Jurkat, Clone E6-1 (cell line): ENCODE results near the gene PNMT.

Experiments used
- DNase-seq: peaks from one replicate; pipeline ENCODE4 v3.0.0-alpha.2; 2011; ENCODE audit warnings: low read depth, low spot score
- H3K4me3 ChIP-seq: 2 replicates; pipeline ENCODE4 v1.5.1; 2011; ENCODE audit warnings: mild to moderate bottlenecking, low read length, control low read depth, moderate library complexity

Gene PNMT

DNA sequence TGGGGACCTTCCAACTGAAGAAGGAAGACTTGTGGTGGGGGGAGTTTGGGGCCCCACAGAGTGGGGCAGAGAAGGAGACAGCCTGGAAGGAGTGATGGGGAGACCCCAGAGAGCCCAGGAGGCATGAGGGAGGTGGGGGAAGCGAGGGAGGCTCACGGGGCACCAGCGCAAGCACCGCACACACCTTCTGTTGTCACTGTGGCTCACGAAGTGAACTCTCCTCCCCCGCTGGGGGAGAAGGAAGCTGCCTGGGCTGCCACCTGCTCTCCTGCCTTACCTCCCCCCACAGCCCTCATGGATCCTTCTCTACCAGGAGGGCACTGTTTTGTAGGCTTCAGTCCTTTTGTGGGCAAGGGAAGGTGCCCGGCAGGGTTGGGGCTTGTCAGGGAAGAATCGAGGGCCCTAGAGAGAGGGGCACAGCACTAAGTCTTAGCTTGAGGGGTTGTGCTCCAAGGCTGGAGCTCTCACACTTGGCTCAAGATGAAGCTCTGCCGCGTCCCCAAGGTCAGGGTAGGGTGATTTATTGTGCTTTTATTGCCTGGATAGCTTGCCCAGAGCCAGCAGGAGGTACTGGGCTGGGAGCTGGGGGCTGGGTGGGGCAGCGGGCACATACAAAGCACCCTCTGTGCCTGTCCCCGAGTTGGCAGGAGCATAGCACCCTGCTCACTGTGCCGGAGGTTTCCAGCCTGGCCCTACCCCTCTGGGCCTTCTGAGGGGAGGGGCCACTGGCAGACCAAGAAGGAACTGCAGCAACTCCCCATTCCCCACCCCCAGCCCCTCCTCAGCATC lies 35.9 kb upstream of the PNMT start:
- no peak for DNase-seq
- H3K4me3 ChIP-seq, result no peak overlapping the region

DNA sequence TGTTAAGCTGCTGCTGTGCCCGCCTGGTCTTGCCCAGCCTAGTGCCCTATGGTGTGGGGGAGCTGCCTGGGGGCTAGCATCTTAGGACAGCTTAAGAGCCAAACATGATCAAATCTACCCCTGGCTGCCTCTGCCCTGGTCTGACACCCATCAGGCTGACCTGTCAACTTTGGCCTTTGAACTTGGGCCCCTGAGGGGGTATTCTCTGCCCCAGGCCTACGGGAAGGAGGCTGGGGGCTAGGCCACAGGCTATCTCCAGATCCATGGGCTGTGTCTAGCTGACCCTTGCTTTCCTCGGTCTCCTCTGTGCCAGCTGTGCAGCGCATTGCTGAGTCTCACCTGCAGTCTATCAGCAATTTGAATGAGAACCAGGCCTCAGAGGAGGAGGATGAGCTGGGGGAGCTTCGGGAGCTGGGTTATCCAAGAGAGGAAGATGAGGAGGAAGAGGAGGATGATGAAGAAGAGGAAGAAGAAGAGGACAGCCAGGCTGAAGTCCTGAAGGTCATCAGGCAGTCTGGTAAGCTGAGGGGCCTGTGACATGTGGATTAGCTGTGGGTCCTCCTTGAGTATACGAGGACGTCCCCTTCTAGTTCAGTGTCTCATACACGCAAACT lies 34.6 kb upstream of the PNMT start:
- H3K4me3 ChIP-seq, result no peak overlapping the region
- no peak for DNase-seq

DNA sequence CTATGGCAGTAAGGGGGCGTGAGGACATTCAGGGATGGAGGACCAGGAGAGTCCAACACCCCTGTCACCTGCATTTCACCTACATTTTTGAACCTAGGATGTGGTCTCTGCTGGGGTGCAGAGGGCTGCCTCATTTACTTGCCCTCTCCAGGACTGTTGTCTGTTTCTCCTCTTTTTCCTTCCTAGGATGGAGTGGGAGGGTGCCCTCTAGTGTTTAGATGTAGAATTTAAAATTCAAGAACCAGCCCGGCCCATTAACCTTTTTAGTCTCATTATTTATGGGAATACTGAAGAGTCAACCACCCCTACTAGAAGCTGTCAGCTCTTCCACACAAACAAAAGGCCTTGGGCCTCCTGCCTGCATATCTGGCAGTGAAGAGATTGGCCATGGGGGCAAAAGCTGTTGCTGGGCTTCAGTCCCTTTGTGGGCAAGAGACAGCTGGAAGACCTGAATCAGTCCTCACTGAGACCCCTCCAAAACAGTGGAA lies 33.8 kb upstream of the PNMT start:
- H3K4me3 ChIP-seq, result no peak overlapping the region
- no peak for DNase-seq

- no peak overlapping the region for H3K4me3 ChIP-seq
- DNase-seq, result no peak
These were observed 32.6 kb upstream of the PNMT start for GRCh38 chr17:39635614-39636176.

- no peak for DNase-seq
- H3K4me3 ChIP-seq, result peak overlapping the region; percentile 91
These were observed 31.7 kb upstream of the PNMT start for GRCh38 chr17:39636587-39636926.

DNA sequence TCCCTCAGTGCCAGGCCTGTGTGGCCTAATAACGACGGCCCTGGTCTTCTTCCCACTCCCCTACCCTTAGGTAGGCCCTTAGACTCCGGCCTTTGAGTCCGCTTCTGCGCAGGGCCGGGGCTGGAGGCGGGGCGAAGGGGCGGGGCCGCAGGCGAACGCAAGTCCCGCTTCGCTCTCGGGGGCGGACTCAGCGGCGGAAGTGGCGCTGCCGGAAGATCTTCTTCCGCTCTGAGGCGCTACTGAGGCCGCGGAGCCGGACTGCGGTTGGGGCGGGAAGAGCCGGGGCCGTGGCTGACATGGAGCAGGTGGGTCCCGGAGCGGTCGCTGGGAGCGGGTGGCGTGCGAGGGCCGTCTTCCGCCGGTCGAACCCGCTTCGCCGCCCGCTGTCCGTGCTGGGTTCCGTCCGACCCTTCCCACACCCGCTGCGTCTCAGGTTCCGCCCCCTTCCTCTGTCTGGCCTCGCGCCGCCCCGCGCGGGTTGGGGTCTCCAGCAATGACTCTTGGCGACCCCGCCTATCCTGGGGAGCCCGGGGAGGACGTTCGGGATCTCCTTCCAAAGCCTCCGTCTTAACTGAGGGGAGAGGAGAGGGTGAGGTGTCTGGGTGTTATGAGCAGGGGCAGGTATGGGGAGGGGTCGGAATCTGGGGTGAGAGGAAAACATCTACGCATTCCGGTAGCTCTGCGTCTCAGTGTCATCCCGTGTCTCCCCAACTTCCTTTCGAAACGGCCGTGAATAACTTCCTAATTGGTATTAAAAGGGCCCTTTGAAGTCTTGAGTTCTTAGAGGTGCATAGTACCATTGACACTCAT lies 31.1 kb upstream of the PNMT start, which contains the start of gene STARD3:
TSS of gene STARD3 (plus strand) at position 218 of the 810 bp plus-strand sequence. CDS start 16,388 bp downstream, outside the sequence.
- DNase-seq, result peak; percentile 79
- H3K4me3 ChIP-seq, result peak within 1 kb of the TSS; percentile 91

- DNase-seq, result no peak
- H3K4me3 ChIP-seq, result peak overlapping the region; percentile 91
These were observed 29.9 kb upstream of the PNMT start for GRCh38 chr17:39638317-39638716.

DNA sequence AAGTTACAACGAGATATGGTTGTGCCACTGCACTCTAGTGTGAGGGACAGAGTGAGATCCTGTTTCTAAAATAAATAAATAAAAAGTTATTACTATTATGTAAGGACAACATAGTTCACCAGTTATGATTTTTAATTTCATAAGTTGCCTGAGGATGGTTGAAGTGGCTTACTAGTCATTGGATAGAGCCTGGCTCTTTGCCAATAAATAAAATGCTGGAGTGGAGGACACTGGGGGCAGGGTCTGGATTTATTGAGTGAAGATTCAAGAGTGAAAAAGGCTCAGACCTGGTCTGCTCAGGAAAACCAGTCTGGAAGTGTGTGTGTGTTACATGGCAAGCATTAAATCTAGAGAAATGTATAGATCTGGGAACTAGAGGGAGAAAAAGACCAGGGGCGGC lies 29.2 kb upstream of the PNMT start:
- no peak overlapping the region for H3K4me3 ChIP-seq
- DNase-seq, result no peak

DNA sequence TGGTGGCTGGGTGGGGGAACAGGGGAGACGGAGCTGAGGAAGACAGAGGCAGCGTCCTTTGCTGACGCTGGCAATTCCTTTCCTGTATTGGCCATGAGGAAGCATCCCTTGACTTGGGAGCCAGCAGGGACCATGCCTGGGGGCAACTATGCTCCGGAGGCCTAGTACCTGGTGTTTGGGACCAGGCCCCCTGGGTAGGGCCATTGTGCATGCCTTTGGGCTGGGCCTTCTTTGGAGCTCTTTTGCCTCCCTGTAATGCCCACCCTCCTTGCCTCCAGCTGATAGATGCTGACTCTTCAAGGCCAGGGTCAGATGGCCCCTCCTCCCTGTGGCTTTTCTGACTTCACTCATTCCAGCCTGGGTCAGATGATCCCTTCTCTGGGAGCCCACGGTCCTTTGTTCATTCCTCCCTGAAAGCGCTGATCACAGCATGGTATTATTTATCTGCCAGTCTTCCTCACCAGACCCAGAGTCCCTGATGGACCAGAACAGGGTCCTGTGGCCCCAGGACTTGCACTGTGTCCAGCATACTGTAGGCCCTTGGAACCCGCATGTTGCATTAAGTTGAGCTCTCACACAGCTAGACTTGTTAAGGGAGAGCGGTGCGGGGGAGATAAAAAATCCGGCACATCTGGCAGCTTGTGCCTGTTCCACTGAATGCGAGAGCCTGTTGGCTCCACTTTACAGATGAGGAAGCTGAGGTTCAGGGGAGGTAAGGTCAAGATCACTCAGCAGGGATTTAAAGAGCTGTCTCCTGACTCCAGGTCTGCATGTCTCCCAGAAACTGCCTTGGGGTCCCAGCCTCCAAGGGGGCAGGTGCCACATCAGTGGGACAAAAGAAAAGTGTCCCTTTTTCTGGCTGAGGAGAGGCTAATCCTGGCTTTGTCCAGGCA lies 28.4 kb upstream of the PNMT start:
- DNase-seq, result no peak
- no peak overlapping the region for H3K4me3 ChIP-seq

GRCh38 chr17:39640591-39641031 lies 27.6 kb upstream of the PNMT start:
- DNase-seq, result no peak
- H3K4me3 ChIP-seq, result no peak overlapping the region

- H3K4me3 ChIP-seq, result no peak overlapping the region
- no peak for DNase-seq
These were observed 27.2 kb upstream of the PNMT start for GRCh38 chr17:39641097-39641496.

- DNase-seq, result no peak
- no peak overlapping the region for H3K4me3 ChIP-seq
These were observed 26.4 kb upstream of the PNMT start for GRCh38 chr17:39641883-39642282.

GRCh38 chr17:39642291-39643074 lies 25.8 kb upstream of the PNMT start:
- no peak for DNase-seq
- H3K4me3 ChIP-seq, result no peak overlapping the region

- no peak overlapping the region for H3K4me3 ChIP-seq
- DNase-seq, result no peak
These were observed 25.0 kb upstream of the PNMT start for GRCh38 chr17:39643271-39643670.

DNA sequence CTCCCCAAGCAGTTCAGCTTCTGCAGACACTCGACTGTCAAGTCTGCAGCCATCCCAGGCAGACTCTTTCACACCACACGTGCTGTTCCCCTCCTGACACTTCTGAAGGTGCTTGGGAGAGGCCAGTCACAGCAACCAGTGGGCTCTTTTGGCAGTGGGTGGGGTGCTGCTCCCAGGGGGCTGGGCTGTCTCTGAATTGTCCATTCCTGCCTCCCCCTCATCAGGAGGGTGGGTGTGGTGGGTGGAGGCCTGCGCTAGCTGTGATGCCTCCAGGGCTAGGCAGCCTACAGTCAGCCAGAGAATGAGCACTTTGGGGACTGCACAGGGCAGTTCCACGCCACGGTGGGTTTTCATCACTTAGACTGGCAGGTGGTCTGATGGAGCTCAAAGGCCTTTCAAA lies 21.0 kb upstream of the PNMT start:
- no peak for DNase-seq
- no peak overlapping the region for H3K4me3 ChIP-seq

- no peak for DNase-seq
- H3K4me3 ChIP-seq, result no peak overlapping the region
These were observed 19.5 kb upstream of the PNMT start for GRCh38 chr17:39648616-39649366.

DNA sequence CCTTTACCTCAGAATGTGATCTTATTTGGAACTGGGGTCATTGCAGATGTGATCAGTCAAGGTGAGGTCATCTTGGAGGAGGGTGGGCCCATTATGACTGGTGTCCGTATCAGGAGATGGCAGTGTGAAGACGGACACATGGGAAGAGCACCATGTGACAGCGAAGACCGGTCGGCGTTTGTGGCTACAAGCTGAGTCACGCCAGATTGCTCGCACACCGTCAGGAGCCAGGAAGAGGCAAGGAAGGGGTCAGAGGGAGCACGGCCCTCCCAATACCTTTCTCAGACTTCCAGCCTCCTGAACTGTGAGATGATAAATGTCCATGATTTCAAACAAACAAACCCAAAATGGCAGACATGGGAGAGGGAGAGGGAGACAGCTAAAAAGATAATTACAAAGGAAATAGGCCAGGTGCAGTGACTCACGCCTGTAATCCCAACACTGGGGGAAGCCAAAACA lies 18.1 kb upstream of the PNMT start:
- no peak for DNase-seq
- H3K4me3 ChIP-seq, result no peak overlapping the region
